GM12864 (cell line): ENCODE measurements around the gene PABPC1L.

Experiments used
- DNase-seq: peaks from one replicate; pipeline ENCODE4 v3.0.0-alpha.2; 2011; ENCODE audit warnings: low read depth
- H3K4me3 ChIP-seq: 2 replicates; pipeline ENCODE4 v1.5.1; 2011; ENCODE audit warnings: mild to moderate bottlenecking, low read depth, low read length, control low read depth
- CTCF ChIP-seq: IDR thresholded peaks from 2 replicates; pipeline ENCODE4 v1.5.1; 2011; ENCODE audit warnings: low read depth, mild to moderate bottlenecking, moderate library complexity, low read length, control low read depth, inconsistent platforms; ENCODE audit errors: missing control alignments

The PABPC1L gene

GRCh38 chr20:44901974-44902373, 7.9 kb upstream of the PABPC1L start:
- H3K4me3 ChIP-seq, result no peak overlapping the region
- DNase-seq, result no peak
- TF ChIP-seq CTCF, result no peak

GRCh38 chr20:44904377-44904776, 5.5 kb upstream of the PABPC1L start:
- H3K4me3 ChIP-seq, result no peak overlapping the region
- TF ChIP-seq CTCF, result no peak
- DNase-seq, result no peak

- no peak for TF ChIP-seq CTCF
- DNase-seq, result no peak
- peak overlapping the region; percentile 74 for H3K4me3 ChIP-seq
These were observed 631 bp upstream of the PABPC1L start for GRCh38 chr20:44908987-44909871.

- no peak for DNase-seq
- TF ChIP-seq CTCF, result no peak
- peak overlapping the region; percentile 74 for H3K4me3 ChIP-seq
These were observed 916 bp downstream of the PABPC1L start for GRCh38 chr20:44910690-44911262.

- H3K4me3 ChIP-seq, result no peak overlapping the region
- no peak for DNase-seq
These were observed 1.5 kb downstream of the PABPC1L start for GRCh38 chr20:44911264-44911921.

GRCh38 chr20:44912189-44912588, 2.3 kb downstream of the PABPC1L start:
- no peak for DNase-seq
- TF ChIP-seq CTCF, result no peak
- no peak overlapping the region for H3K4me3 ChIP-seq

More at GRCh38 chr20:44911264-44911921, 1.5 kb downstream of the PABPC1L start:
- TF ChIP-seq CTCF, result peak; percentile 74
